NK-92 (cell line): ENCODE data around the gene ASL.
"Not testable (repeated sequence)": the region's sequence is repeated elsewhere in the genome, so short reads cannot be mapped to it uniquely, and the experiment has no call there.

Experiments
- DNase-seq: peaks from one replicate; lab custom pipeline; 2025; ENCODE audit not compliant: unreplicated experiment; lab: John Stamatoyannopoulos, UW

Gene ASL

GRCh38 chr7:66116680-66117420 lies 41.2 kb downstream of the ASL start:
- not testable (repeated sequence) for DNase-seq

- no peak for DNase-seq
Measured at GRCh38 chr7:66118603-66119002, 43.0 kb downstream of the ASL start.

- DNase-seq: no peak
Measured at GRCh38 chr7:66119245-66119850, 43.7 kb downstream of the ASL start.

- DNase-seq: no peak
Measured at GRCh38 chr7:66123175-66123528, 47.5 kb downstream of the ASL start.

GRCh38 chr7:66124569-66124861 lies 48.9 kb downstream of the ASL start:
- DNase-seq: not testable (repeated sequence)

- DNase-seq: no peak
Measured at GRCh38 chr7:66125052-66125694, 49.6 kb downstream of the ASL start.

GRCh38 chr7:66125781-66126352 lies 50.2 kb downstream of the ASL start:
- DNase-seq: not testable (repeated sequence)

- DNase-seq: not testable (repeated sequence)
Measured at GRCh38 chr7:66127172-66127571, 51.6 kb downstream of the ASL start.

GRCh38 chr7:66138994-66139752 lies 63.6 kb downstream of the ASL start:
- DNase-seq: no peak

GRCh38 chr7:66140924-66141323 lies 65.3 kb downstream of the ASL start:
- DNase-seq: no peak

GRCh38 chr7:66142334-66142733 lies 66.7 kb downstream of the ASL start:
- DNase-seq: no peak

GRCh38 chr7:66142996-66143395 lies 67.4 kb downstream of the ASL start:
- no peak for DNase-seq
